K562 (cell line): Measurements from ENCODE around the gene PHYHD1. TPM values are rescaled to one million over a fixed set of nuclear protein-coding genes. Genes with fewer than 3 reads are reported as not detected.

Experiments
- BMI1 ChIP-seq: fragments of 150-350 bp; IDR thresholded peaks from 2 replicates; pipeline ENCODE4 v1.6.1; 2014; ENCODE audit warnings: low read length
- GABPA ChIP-seq: fragments of 200-800 bp; sonication (Bioruptor generic); conservative IDR thresholded peaks from 2 replicates; pipeline ENCODE4 v1.6.1; 2016; ENCODE audit warnings: low read depth, missing genetic modification characterization, missing compliant biosample characterization
- HDAC8 ChIP-seq: fragments of 450-650 bp; IDR thresholded peaks from 2 replicates; pipeline ENCODE4 v1.6.1; 2016; ENCODE audit warnings: mild to moderate bottlenecking, missing genetic modification characterization, moderate library complexity, missing compliant biosample characterization
- KLF13 ChIP-seq: fragments of 450-650 bp; IDR thresholded peaks from 2 replicates; pipeline ENCODE4 v1.6.1; 2016; ENCODE audit warnings: missing genetic modification characterization, low read depth, mild to moderate bottlenecking, missing compliant biosample characterization, moderate library complexity, borderline replicate concordance
- MAFF ChIP-seq: IDR thresholded peaks from 2 replicates; pipeline ENCODE4 v1.6.1; 2012; ENCODE audit warnings: low read length, improper control_type of control experiment
- PHF21A ChIP-seq: fragments of 450-650 bp; IDR thresholded peaks from 2 replicates; pipeline ENCODE4 v1.6.1; 2017; ENCODE audit warnings: low read depth, borderline replicate concordance
- TRIM24 ChIP-seq, 2 experiments: fragments of 450-650 bp; IDR thresholded peaks; 2 replicates each; pipeline ENCODE4 v1.6.1; 2016
- ZC3H8 ChIP-seq: fragments of 450-650 bp; IDR thresholded peaks from 2 replicates; pipeline ENCODE4 v1.6.1; 2017
- ZNF134 ChIP-seq: fragments of 250-450 bp; sonication (Bioruptor Pico); conservative IDR thresholded peaks from 2 replicates; pipeline ENCODE4 v1.4.0; 2020
- ZNF274 ChIP-seq: IDR thresholded peaks from 2 replicates; pipeline ENCODE4 v1.6.1; 2011; ENCODE audit warnings: low read depth, mild to moderate bottlenecking, low read length, moderate library complexity, borderline replicate concordance
- ZNF324 ChIP-seq: fragments of 250-450 bp; sonication (Bioruptor Pico); IDR thresholded peaks from 2 replicates; pipeline ENCODE4 v1.4.0; 2020; ENCODE audit warnings: mild to moderate bottlenecking
- ZNF561 ChIP-seq: fragments of 450-650 bp; formaldehyde crosslinking; conservative IDR thresholded peaks from 2 replicates; pipeline ENCODE4 v1.4.0; 2020; ENCODE audit warnings: mild to moderate bottlenecking, moderate library complexity
- ZNF586 ChIP-seq: fragments of 450-650 bp; formaldehyde crosslinking; conservative IDR thresholded peaks from 2 replicates; pipeline ENCODE4 v1.4.0; 2020; ENCODE audit warnings: mild to moderate bottlenecking, moderate library complexity
- polyA plus RNA-seq, 8 experiments: library from polyadenylated mRNA; depleted of rRNA in 4 of 8; stranded (reverse) in 5 of 8; unstranded in 3 of 8; fragments of >200 nt; fragmentation: Nextera tagmentation in 2 of 8; fragmentation: Illumina TruSeq in 1 of 8; extraction: Ambion mirVana in 2 of 8; extraction: Trizol in 1 of 8; gene quantifications; 2 replicates each; pipeline versions ENCODE4 v1.2.1 to v1.2.3, GENCODE V29; 2011 to 2014; ENCODE audit warnings: inconsistent platforms in 1 of 8, missing spikeins in 1 of 8
- total RNA-seq, 7 experiments: library from RNA; depleted of rRNA in 6 of 7; stranded (reverse); fragments of >200 nt in 6 of 7; fragmentation: Illumina TruSeq in 2 of 7; extraction: Trizol in 2 of 7; gene quantifications; 2 replicates each; pipeline versions ENCODE4 v1.2.1 to v1.2.3, GENCODE V29; 2011 to 2021; ENCODE audit warnings: low replicate concordance in 1 of 7
- TF ChIP-seq, protein P1 (sequence below): sonication (generic); formaldehyde crosslinking; IDR thresholded peaks from 2 replicates; pipeline ENCODE4 v1.8.0; 2022; ENCODE audit warnings: mild to moderate bottlenecking, missing genetic modification reagents
- TF ChIP-seq, protein P2 (sequence below), 2 experiments: fragments of 150-350 bp in 1 of 2; IDR thresholded peaks; 2 replicates each; pipeline ENCODE4 v1.6.1; 2012 to 2016; ENCODE audit warnings: low read depth in 2 of 2, low read length in 2 of 2, mild to moderate bottlenecking in 1 of 2, moderate library complexity in 1 of 2
- TF ChIP-seq, protein P3 (sequence below), 3 experiments: fragments of 200-800 bp in 1 of 3; sonication (Bioruptor generic) in 1 of 3; sonication (generic) in 1 of 3; formaldehyde crosslinking in 1 of 3; IDR thresholded peaks; 2 replicates each; pipeline versions ENCODE4 v1.6.1 to v1.8.0; 2016 to 2022; ENCODE audit warnings: mild to moderate bottlenecking in 2 of 3, missing compliant biosample characterization in 2 of 3, missing genetic modification characterization in 2 of 3, missing genetic modification reagents in 1 of 3
- TF ChIP-seq, protein P4 (sequence below), 2 experiments: fragments of 200-800 bp in 1 of 2; sonication (Bioruptor generic) in 1 of 2; sonication (generic) in 1 of 2; formaldehyde crosslinking in 1 of 2; IDR thresholded peaks in 1 of 2; conservative IDR thresholded peaks in 1 of 2; 2 replicates each; pipeline versions ENCODE4 v1.5.0 to v1.6.1; 2016 to 2020; ENCODE audit warnings: missing compliant biosample characterization in 1 of 2, missing genetic modification characterization in 1 of 2, missing genetic modification reagents in 1 of 2
- TF ChIP-seq, protein P5 (sequence below): fragments of 250-450 bp; sonication (Bioruptor Pico); IDR thresholded peaks from 2 replicates; pipeline ENCODE4 v1.4.0; 2020; ENCODE audit warnings: borderline replicate concordance

The PHYHD1 gene
- total and polyA plus RNA-seq, 9 of the 15 experiments (the other 6 are each of a cell fraction or from before 2014, with no cell fraction given) = 0.36 to 1.3 (median 0.80) TPM

DNA sequence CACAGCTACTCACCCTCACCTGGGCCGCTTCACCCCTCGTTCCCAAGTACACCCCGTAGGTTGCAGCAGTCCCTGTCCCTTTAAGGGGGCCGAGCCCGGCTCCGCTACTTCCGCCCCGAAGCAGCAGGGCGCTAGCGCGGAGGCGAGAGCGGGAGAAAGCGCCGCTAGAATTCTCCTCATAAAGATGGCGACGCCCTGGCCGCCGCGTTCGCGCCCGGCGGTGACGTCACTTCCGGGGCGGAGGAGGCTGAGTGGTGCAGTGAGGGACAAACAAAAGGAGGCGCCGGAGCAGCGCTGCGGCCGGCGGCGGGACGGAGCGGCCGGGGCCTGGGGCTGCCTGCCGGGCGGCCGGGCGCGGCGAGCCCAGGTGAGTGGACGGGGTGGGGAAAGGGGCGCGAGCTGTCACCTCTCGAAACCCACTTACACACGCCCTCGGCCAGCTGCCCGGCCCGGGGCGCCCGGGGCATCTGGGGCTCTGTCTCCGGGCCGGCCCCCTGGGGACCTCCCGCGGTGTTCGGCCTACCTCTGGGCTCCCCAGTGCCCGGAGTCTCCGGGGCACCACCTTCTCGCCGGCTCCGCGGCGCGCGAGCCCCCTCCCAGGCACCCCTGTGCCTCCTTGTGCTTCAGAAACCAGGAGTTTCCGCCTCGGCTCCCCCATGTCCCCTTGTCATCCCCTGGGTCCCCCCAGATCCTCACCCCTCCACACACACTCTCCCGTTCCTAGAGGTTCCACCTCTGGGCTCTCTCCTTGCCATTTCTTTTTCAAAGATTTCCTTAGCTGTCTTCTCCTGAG, 38.7 kb upstream of the PHYHD1 start, which contains the start of the genes KYAT1 and LRRC8A (continued):
- TF ChIP-seq BMI1 = no peak
- TF ChIP-seq ZNF561 (CRISPR knock-in tag) = no peak
- 0 out of 2 replicates have a peak, but pooled peaks have one; percentile 33 for TF ChIP-seq HDAC8 (tag)
- TF ChIP-seq ZNF324 = no peak
- TF ChIP-seq PHF21A = no peak
- no peak for TF ChIP-seq ZC3H8
- no peak for TF ChIP-seq ZNF134 (CRISPR knock-in tag)
- TF ChIP-seq, protein P1, sequence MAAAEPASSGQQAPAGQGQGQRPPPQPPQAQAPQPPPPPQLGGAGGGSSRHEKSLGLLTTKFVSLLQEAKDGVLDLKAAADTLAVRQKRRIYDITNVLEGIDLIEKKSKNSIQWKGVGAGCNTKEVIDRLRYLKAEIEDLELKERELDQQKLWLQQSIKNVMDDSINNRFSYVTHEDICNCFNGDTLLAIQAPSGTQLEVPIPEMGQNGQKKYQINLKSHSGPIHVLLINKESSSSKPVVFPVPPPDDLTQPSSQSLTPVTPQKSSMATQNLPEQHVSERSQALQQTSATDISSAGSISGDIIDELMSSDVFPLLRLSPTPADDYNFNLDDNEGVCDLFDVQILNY (CRISPR knock-in tag) = no peak
- TF ChIP-seq MAFF = no peak
- TF ChIP-seq, protein P2, sequence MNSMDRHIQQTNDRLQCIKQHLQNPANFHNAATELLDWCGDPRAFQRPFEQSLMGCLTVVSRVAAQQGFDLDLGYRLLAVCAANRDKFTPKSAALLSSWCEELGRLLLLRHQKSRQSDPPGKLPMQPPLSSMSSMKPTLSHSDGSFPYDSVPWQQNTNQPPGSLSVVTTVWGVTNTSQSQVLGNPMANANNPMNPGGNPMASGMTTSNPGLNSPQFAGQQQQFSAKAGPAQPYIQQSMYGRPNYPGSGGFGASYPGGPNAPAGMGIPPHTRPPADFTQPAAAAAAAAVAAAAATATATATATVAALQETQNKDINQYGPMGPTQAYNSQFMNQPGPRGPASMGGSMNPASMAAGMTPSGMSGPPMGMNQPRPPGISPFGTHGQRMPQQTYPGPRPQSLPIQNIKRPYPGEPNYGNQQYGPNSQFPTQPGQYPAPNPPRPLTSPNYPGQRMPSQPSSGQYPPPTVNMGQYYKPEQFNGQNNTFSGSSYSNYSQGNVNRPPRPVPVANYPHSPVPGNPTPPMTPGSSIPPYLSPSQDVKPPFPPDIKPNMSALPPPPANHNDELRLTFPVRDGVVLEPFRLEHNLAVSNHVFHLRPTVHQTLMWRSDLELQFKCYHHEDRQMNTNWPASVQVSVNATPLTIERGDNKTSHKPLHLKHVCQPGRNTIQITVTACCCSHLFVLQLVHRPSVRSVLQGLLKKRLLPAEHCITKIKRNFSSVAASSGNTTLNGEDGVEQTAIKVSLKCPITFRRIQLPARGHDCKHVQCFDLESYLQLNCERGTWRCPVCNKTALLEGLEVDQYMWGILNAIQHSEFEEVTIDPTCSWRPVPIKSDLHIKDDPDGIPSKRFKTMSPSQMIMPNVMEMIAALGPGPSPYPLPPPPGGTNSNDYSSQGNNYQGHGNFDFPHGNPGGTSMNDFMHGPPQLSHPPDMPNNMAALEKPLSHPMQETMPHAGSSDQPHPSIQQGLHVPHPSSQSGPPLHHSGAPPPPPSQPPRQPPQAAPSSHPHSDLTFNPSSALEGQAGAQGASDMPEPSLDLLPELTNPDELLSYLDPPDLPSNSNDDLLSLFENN (IDR thresholded peaks at IDR 0.05; ENCODE audit: low read depth in 2 of 2, low read length in 2 of 2) = no peak
- peak; percentile 97 for TF ChIP-seq KLF13 (tag)
- peak in 1 of 2 experiments; percentile 85; a peak in 2 of 4 replicates for TF ChIP-seq TRIM24 (IDR thresholded peaks at IDR 0.05)
- no peak for TF ChIP-seq ZNF274
- TF ChIP-seq GABPA (tag) = peak; percentile 98
- no peak for TF ChIP-seq ZNF586 (CRISPR knock-in tag)
- TF ChIP-seq, protein P3, sequence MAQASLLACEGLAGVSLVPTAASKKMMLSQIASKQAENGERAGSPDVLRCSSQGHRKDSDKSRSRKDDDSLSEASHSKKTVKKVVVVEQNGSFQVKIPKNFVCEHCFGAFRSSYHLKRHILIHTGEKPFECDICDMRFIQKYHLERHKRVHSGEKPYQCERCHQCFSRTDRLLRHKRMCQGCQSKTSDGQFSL (CRISPR knock-in tag; IDR thresholded peaks at IDR 0.05) = 0 out of 2 replicates have a peak, but pooled peaks have one; percentile 54
- TF ChIP-seq, protein P3 (tag; IDR thresholded peaks at IDR 0.05) = peak in 1 of 2 experiments; percentile 64; a peak in 1 of 4 replicates
- TF ChIP-seq, protein P4, sequence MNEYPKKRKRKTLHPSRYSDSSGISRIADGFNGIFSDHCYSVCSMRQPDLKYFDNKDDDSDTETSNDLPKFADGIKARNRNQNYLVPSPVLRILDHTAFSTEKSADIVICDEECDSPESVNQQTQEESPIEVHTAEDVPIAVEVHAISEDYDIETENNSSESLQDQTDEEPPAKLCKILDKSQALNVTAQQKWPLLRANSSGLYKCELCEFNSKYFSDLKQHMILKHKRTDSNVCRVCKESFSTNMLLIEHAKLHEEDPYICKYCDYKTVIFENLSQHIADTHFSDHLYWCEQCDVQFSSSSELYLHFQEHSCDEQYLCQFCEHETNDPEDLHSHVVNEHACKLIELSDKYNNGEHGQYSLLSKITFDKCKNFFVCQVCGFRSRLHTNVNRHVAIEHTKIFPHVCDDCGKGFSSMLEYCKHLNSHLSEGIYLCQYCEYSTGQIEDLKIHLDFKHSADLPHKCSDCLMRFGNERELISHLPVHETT (CRISPR knock-in tag; conservative IDR thresholded peaks at IDR 0.05 in 1 of 2, IDR thresholded peaks at IDR 0.05 in 1 of 2) = peak in 1 of 2 experiments; percentile 91; a peak in 2 of 4 replicates
- TF ChIP-seq, protein P5, sequence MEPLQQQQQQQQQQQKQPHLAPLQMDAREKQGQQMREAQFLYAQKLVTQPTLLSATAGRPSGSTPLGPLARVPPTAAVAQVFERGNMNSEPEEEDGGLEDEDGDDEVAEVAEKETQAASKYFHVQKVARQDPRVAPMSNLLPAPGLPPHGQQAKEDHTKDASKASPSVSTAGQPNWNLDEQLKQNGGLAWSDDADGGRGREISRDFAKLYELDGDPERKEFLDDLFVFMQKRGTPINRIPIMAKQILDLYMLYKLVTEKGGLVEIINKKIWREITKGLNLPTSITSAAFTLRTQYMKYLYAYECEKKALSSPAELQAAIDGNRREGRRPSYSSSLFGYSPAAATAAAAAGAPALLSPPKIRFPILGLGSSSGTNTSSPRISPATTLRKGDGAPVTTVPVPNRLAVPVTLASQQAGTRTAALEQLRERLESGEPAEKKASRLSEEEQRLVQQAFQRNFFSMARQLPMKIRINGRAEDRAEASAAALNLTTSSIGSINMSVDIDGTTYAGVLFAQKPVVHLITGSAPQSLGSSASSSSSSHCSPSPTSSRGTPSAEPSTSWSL = no peak; the same call in 1 of the 2 replicates
